GM19099 (cell line): ENCODE data around the gene NCOA3.

Experiments
- POLR2A ChIP-seq: IDR thresholded peaks from 3 replicates; pipeline ENCODE4 v1.6.1; 2011; ENCODE audit warnings: low read depth; ENCODE audit not compliant: insufficient read length; ENCODE audit errors: extremely low read depth

Gene NCOA3

GRCh38 chr20:47667531-47668312, 166.0 kb downstream of the NCOA3 start:
- TF ChIP-seq POLR2A: no peak

- no peak for TF ChIP-seq POLR2A
Measured at GRCh38 chr20:47668313-47669151, 166.8 kb downstream of the NCOA3 start.

GRCh38 chr20:47669152-47669425, 167.4 kb downstream of the NCOA3 start:
- no peak for TF ChIP-seq POLR2A

GRCh38 chr20:47669489-47669888, 167.8 kb downstream of the NCOA3 start:
- no peak for TF ChIP-seq POLR2A

- TF ChIP-seq POLR2A: no peak
Measured at GRCh38 chr20:47669927-47670890, 168.5 kb downstream of the NCOA3 start.

GRCh38 chr20:47670913-47671312, 169.2 kb downstream of the NCOA3 start:
- TF ChIP-seq POLR2A: no peak

- TF ChIP-seq POLR2A: no peak
Measured at GRCh38 chr20:47672166-47672565, 170.5 kb downstream of the NCOA3 start.

GRCh38 chr20:47672886-47673670, 171.4 kb downstream of the NCOA3 start:
- TF ChIP-seq POLR2A: no peak

DNA sequence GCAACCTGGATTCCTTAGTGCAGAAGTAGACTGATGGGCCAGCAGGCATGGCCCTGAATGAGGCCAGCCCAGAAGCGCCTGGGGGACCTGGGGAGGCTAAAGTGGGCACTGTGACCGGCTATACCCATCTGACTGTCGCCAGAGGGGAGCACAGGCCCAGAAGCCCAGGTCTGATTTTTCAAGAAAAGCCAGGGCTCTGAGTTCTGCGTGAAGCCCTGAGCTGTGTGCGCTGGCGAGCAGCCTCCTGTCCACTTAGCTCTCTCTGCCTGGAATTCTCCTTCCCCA, 171.9 kb downstream of the NCOA3 start:
- TF ChIP-seq POLR2A: no peak

GRCh38 chr20:47674145-47674544, 172.5 kb downstream of the NCOA3 start:
- no peak for TF ChIP-seq POLR2A

DNA sequence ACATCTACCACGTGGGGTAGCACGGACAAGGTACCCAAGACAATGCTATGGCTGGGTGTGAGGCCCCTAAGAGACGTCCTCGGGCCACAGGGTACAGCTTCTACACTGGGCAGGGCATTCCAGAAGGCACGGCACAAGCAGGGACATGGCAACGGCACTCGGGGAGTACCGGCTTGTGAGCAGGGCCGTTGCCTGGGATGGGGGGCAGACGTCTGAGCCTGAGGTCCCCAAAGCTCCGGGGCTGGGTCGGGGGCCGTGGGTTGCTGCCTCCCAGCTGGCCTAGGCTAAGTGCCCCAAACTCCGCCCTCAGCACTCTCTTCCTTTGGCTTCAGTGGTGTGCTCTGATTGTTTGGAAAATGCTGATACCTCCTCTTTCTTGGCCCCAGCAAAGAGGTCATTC, 173.0 kb downstream of the NCOA3 start:
- no peak for TF ChIP-seq POLR2A

- TF ChIP-seq POLR2A: no peak
Measured at GRCh38 chr20:47675190-47676142, 173.8 kb downstream of the NCOA3 start.

DNA sequence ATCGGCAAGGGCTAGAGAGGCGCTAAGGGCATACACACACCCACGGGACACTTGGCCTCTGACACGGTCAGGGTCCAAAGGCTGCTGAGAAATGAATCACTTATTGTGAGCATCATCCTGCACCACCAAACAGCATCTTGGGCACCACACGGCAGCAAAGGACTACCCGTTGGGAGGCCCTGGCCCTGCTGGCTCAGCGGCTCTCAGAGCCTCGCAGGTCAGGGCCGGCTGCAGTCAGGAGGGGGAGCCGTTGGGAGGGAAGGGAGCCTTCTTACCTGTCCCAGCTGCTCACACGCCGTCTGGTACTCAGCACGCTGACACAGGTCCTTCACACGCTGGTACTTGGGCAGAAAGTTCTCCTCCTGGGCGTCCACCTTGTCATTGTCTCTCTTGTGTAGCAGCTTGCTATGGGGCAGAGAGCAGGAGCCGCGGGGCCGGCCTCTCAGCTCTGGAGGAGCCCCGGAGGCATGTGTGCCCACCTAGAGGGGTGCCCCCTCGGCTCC, 174.6 kb downstream of the NCOA3 start:
- no peak for TF ChIP-seq POLR2A
